Motor neuron (in vitro differentiated cells): Measurements from ENCODE around the gene DHRS3. TPM values are rescaled to one million over a fixed set of nuclear protein-coding genes. Genes with fewer than 3 reads are reported as not detected.
A peak's percentile ranks its signal among the peaks of the same experiment; 100 is the strongest.
"Not testable (repeated sequence)": the region's sequence is repeated elsewhere in the genome, so short reads cannot be mapped to it uniquely, and the experiment has no call there.

Source experiments
- ATAC-seq, 8 experiments: fragments of 200-7000 bp; cut with Tn5 transposase; replicated peaks in 6 of 8; 2 replicates each; pipeline ENCODE4 v1.8.0; 2021; ENCODE audit warnings: mild to moderate bottlenecking in 8 of 8, moderate library complexity in 8 of 8
- H3K27ac ChIP-seq, 2 donors: fragments of 250-450 bp; sonication (Bioruptor Pico); 2 replicates each; pipeline ENCODE4 v1.9.0; 2021; ENCODE audit warnings: antibody characterized with exemption in 2 of 2, mild to moderate bottlenecking in 2 of 2, moderate library complexity in 1 of 2
- H3K4me1 ChIP-seq, 2 donors: fragments of 250-450 bp; sonication (Bioruptor Pico); replicated peaks in 1 of 2; 2 replicates each; pipeline ENCODE4 v1.6.1; 2021; ENCODE audit warnings: antibody characterized with exemption in 2 of 2, mild to moderate bottlenecking in 2 of 2, moderate library complexity in 1 of 2
- H3K4me3 ChIP-seq, 5 donors: fragments of 250-450 bp; sonication (Bioruptor Pico); 2 replicates each; pipeline ENCODE4 v1.9.0; 2021; ENCODE audit warnings: antibody characterized with exemption in 5 of 5, mild to moderate bottlenecking in 5 of 5, moderate library complexity in 4 of 5
- WGBS, 10 experiments: fragments of 450-650 bp; shearing (Covaris generic); methylation state at CpG; one replicate each; pipeline ENCODE4 v1.0.0; 2022; 5-methylcytosine and 5-hydroxymethylcytosine counted together
- in situ Hi-C, 9 experiments: fragments of 400-800 bp; cut with MboI; loops; one replicate each; pipeline ENCODE4 v1.15.0; 2021; ENCODE audit warnings: low sequenced_read_pairs in 9 of 9, low pct_unique_long_range_greater_than_20kb in 2 of 9; ENCODE audit not compliant: unreplicated experiment in 9 of 9
- total RNA-seq, 8 experiments: library from RNA; unstranded; fragments of 300-600 nt; gene quantifications; 2 replicates each; pipeline versions ENCODE4 v1.2.3 to v1.2.4, GENCODE V29; 2022

The DHRS3 gene
- total RNA-seq, 8 experiments from 2014 or later, result 41.8 to 436 (median 115) TPM

- no peak overlapping the region for H3K4me3 ChIP-seq
- H3K4me1 ChIP-seq, result peaks cover 38 to 60% of the 10 kb centered on the region in 2 donors
- peak; percentile 3 to 83 (median 68) for ATAC-seq
- WGBS, 10 experiments, result 0 to 89% (median 30%) methylated on average over 1 to 6 of the region's 17 CpGs; no CpG with 5 or more reads in 1 of the 10 experiments
- in situ Hi-C loops, result no loop called here
- peak overlapping the region; percentile 78 to 87 for H3K27ac ChIP-seq
These were observed 76.5 kb downstream of the DHRS3 start for GRCh38 chr1:12541274-12542137.

GRCh38 chr1:12540580-12541273 is 77.3 kb downstream of the DHRS3 start:
- peak overlapping the region; percentile 78 to 87 for H3K27ac ChIP-seq
- peaks cover 38 to 59% of the 10 kb centered on the region in 2 donors for H3K4me1 ChIP-seq
- ATAC-seq, result no peak
- H3K4me3 ChIP-seq, result no peak overlapping the region
- in situ Hi-C loops, result no loop called here
- 34 to 80% (median 53%) methylated on average over 1 to 5 of the region's 17 CpGs; no CpG with 5 or more reads in 3 of the 10 experiments for WGBS, 10 experiments

- Histone ChIP-seq H3K4me1 (peaks cover 38 to 56% of the 10 kb centered on the region in 2 donors), H3K27ac (peak overlapping the region; percentile 78 to 87), H3K4me3 (no peak overlapping the region)
- 4 to 49% (median 25%) methylated on average over 1 to 13 of the region's 34 CpGs; no CpG with 5 or more reads in 4 of the 10 experiments for WGBS, 10 experiments
- in situ Hi-C loops, result no loop called here
- peak; percentile 76 to 91 (median 83) for ATAC-seq
These were observed 78.1 kb downstream of the DHRS3 start for GRCh38 chr1:12539705-12540579.

GRCh38 chr1:12539320-12539704 is 78.7 kb downstream of the DHRS3 start:
- Histone ChIP-seq H3K4me3 (no peak overlapping the region), H3K27ac (no peak overlapping the region), H3K4me1 (peaks cover 38 to 50% of the 10 kb centered on the region in 2 donors)
- in situ Hi-C loops, result no loop called here
- WGBS, 10 experiments, result 100% methylated on average over 1 of the region's 2 CpGs; no CpG with 5 or more reads in 9 of the 10 experiments
- no peak for ATAC-seq

GRCh38 chr1:12538536-12538935 is 79.5 kb downstream of the DHRS3 start:
- H3K27ac ChIP-seq, in situ Hi-C loops, H3K4me3 ChIP-seq, ATAC-seq: not testable (repeated sequence)
- H3K4me1 ChIP-seq, result peaks cover 38 to 42% of the 10 kb centered on the region in 2 donors
- WGBS, 10 experiments, result 57 to 100% (median 71%) methylated on average over 1 to 3 of the region's 3 CpGs; no CpG with 5 or more reads in 3 of the 10 experiments

DNA sequence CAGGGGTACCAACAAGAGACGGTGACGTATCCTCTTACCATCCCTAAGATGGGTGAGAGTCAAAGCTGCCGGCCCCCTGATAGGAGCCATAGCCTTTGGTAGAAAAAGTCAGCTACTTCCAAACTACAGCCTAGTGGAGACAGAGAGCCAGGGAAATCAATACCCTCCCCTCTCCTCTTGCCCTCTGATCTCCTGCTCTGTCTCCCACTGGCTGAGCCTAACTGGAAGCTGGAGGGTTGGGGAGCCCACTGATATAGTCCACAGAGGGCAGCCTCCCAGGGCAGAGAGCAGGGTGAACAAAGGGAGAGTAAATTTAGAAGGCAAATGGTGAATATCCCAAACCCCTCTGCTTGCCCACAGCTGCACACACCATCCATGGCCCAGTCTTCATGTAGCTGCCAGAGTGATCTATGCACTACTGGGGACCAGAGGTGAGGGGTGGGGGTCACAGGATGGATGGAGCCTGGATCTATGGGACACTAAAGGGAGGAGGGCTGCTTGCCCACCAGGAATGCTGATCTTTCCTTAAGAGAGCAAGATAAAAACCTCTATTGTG is 80.0 kb downstream of the DHRS3 start:
- WGBS, 10 experiments, result 40 to 83% (median 65%) methylated on average over 1 to 3 of the region's 3 CpGs; no CpG with 5 or more reads in 6 of the 10 experiments

GRCh38 chr1:12537294-12537693 is 80.7 kb downstream of the DHRS3 start:
- in situ Hi-C loops, result no loop called here
- WGBS, 10 experiments, result 69 to 100% (median 90%) methylated on average over 1 to 4 of the region's 4 CpGs
- peak overlapping the region; percentile 30 to 53 for H3K27ac ChIP-seq
- no peak overlapping the region for H3K4me3 ChIP-seq
- H3K4me1 ChIP-seq, result peaks cover 36 to 39% of the 10 kb centered on the region in 2 donors
- ATAC-seq, result no peak

More for the DNA sequence above, 80.0 kb downstream of the DHRS3 start:
- Histone ChIP-seq H3K4me3 (no peak overlapping the region), H3K27ac (peak overlapping the region; percentile 30 to 53), H3K4me1 (peaks cover 38 to 41% of the 10 kb centered on the region in 2 donors)
- no peak for ATAC-seq
- in situ Hi-C loops, result no loop called here

DNA sequence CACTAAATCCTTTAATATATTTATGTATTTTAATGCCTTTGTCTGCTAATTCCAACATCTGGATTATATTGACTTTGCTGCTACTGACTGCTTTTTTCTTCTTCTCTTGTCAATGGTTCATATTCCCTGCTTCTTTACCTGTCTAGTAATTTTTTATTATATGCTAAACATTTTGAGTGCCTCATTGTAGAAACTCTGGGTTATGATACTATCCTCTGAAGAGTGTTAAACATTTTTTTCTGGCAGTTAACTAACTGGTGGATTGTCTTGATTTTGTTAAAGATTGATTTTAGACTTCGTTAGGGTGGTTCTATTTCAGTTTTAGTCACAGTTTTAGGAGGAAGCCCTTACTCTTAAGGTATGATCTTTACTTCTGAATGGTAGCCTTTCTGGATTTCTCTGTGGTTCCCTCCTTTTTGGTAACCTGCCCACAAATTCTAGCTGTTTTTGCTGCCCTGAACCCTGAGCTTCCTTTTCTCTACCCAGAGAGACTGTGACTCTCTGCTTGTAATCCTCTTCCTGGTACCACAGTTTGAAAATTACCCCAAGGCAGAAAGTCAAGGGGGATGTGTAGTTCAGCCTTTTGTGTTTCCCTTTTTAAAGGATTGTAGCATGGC is 81.9 kb downstream of the DHRS3 start:
- H3K4me3 ChIP-seq, result no peak overlapping the region
- WGBS, 10 experiments, result 20 to 100% (median 85%) methylated on average over 1 of the region's 1 CpG; no CpG with 5 or more reads in 2 of the 10 experiments
- H3K27ac ChIP-seq, result no peak overlapping the region
- peaks cover 24 to 27% of the 10 kb centered on the region in 2 donors for H3K4me1 ChIP-seq
- no peak for ATAC-seq
- in situ Hi-C loops, result no loop called here

DNA sequence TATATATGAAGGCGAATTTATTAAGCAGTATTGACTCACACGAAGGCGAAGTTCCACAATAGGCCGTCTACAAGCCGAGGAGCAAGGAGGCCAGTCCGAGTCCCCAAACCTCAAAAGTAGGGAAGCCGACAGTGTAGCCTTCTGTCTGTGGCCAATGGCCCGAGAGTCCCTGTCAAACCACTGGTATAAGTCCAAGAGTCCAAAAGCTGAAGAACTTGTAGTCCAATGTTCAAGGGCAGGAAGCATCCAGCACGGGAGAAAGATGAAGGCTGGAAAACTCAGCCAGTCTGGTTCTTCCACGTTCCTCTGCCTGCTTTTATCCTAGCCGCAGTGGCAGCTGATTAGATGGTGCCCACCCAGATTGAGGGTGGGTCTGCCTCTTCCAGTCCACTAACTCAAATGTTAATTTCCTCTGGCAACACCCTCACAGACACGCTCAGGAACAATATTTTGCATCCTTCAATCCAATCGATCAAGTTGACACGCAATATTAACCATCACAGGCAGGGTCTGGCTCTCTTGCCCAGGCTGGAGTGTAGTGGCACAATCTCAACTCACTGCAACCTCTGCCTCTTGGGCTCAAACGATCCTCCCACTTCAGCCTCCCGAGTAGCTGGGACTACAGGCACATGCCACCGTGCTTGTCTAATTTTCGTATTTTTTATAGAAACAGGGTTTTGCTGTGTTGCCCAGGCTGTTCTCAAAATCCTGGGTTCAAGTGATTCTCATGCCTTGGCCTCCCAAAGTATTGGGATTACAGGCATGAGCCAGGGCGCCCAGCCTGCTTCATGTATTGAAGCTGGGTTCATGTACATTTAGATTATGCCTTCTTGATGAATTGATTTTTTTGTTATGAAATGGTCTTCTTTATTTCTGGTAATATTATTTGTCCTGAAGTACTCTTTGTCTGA is 85.3 kb downstream of the DHRS3 start:
- in situ Hi-C loops, result no loop called here
- WGBS, 10 experiments, result 81 to 100% (median 89%) methylated on average over 2 to 19 of the region's 19 CpGs
- H3K27ac ChIP-seq, result no peak overlapping the region
- ATAC-seq, result no peak
- H3K4me1 ChIP-seq, result peaks cover 2 to 5% of the 10 kb centered on the region in 2 donors
- H3K4me3 ChIP-seq, result no peak overlapping the region

GRCh38 chr1:12531179-12531499 is 86.9 kb downstream of the DHRS3 start:
- H3K4me3 ChIP-seq, result no peak overlapping the region
- in situ Hi-C loops, result no loop called here

GRCh38 chr1:12530462-12531178 is 87.4 kb downstream of the DHRS3 start:
- Histone ChIP-seq H3K4me3 (no peak overlapping the region), H3K4me1 (peaks cover 2% of the 10 kb centered on the region in 2 donors), H3K27ac (no peak overlapping the region)
- in situ Hi-C loops, result no loop called here
- 63 to 96% (median 82%) methylated on average over 4 to 11 of the region's 11 CpGs for WGBS, 10 experiments
- ATAC-seq, result no peak

More at GRCh38 chr1:12531179-12531499, 86.9 kb downstream of the DHRS3 start:
- 100% methylated on average over 1 of the region's 1 CpG; no CpG with 5 or more reads in 5 of the 10 experiments for WGBS, 10 experiments
- ATAC-seq, result no peak
- no peak overlapping the region for H3K27ac ChIP-seq
- H3K4me1 ChIP-seq, result no peaks in the 10 kb centered on the region
